T-helper 1 cell (primary cell): ENCODE measurements around the gene SLC7A14.

Experiments
- DNase-seq, 5 donors: peaks; one replicate each; pipeline ENCODE4 v3.0.0-alpha.2; 2012 to 2020

SLC7A14 gene

GRCh38 chr3:170532573-170532972, 53.3 kb downstream of the SLC7A14 start:
- no peak for DNase-seq

- no peak for DNase-seq
Measured at GRCh38 chr3:170531657-170532335, 54.1 kb downstream of the SLC7A14 start.

- no peak for DNase-seq
Measured at GRCh38 chr3:170531054-170531453, 54.8 kb downstream of the SLC7A14 start.

GRCh38 chr3:170529912-170530311, 56.0 kb downstream of the SLC7A14 start:
- DNase-seq = no peak

GRCh38 chr3:170529346-170529745, 56.5 kb downstream of the SLC7A14 start:
- no peak for DNase-seq

GRCh38 chr3:170528726-170529125, 57.1 kb downstream of the SLC7A14 start:
- DNase-seq = no peak

- DNase-seq = no peak
Measured at GRCh38 chr3:170524073-170524472, 61.8 kb downstream of the SLC7A14 start.

GRCh38 chr3:170523248-170523647, 62.6 kb downstream of the SLC7A14 start:
- no peak for DNase-seq

GRCh38 chr3:170522201-170522600, 63.7 kb downstream of the SLC7A14 start:
- DNase-seq = no peak

- DNase-seq = no peak
Measured at GRCh38 chr3:170520996-170521395, 64.9 kb downstream of the SLC7A14 start.

GRCh38 chr3:170517242-170517945, 68.5 kb downstream of the SLC7A14 start:
- DNase-seq = no peak

- DNase-seq = no peak
Measured at GRCh38 chr3:170513642-170514041, 72.2 kb downstream of the SLC7A14 start.

- no peak for DNase-seq
Measured at GRCh38 chr3:170511371-170511770, 74.5 kb downstream of the SLC7A14 start.

GRCh38 chr3:170508839-170509238, 77.0 kb downstream of the SLC7A14 start:
- DNase-seq = no peak

- DNase-seq = no peak
Measured at GRCh38 chr3:170508291-170508690, 77.6 kb downstream of the SLC7A14 start.

- DNase-seq = no peak
Measured at GRCh38 chr3:170507063-170507462, 78.8 kb downstream of the SLC7A14 start.

- DNase-seq = no peak
Measured at GRCh38 chr3:170506556-170506955, 79.3 kb downstream of the SLC7A14 start.

- DNase-seq = no peak
Measured at GRCh38 chr3:170502297-170502696, 83.6 kb downstream of the SLC7A14 start.

GRCh38 chr3:170500995-170501394, 84.9 kb downstream of the SLC7A14 start:
- DNase-seq = no peak

GRCh38 chr3:170500462-170500861, 85.4 kb downstream of the SLC7A14 start:
- DNase-seq = no peak

GRCh38 chr3:170499562-170500156, 86.2 kb downstream of the SLC7A14 start:
- DNase-seq = peak in 1 of 5 donors; percentile 3

- DNase-seq = no peak
Measured at GRCh38 chr3:170497207-170498095, 88.4 kb downstream of the SLC7A14 start.

- no peak for DNase-seq
Measured at GRCh38 chr3:170496868-170497140, 89.1 kb downstream of the SLC7A14 start.
